Mesenchymal stem cell (in vitro differentiated cells and primary cell): ENCODE data around the gene LURAP1L.

Source experiments
- DNase-seq: peaks from one replicate; pipeline ENCODE4 v3.0.0-alpha.2; 2013
- H2AFZ ChIP-seq: one replicate; pipeline ENCODE4 v1.6.1; 2013; ENCODE audit warnings: low read depth, mild to moderate bottlenecking, control low read depth, inconsistent platforms, low read length, moderate library complexity
- H2AK5ac ChIP-seq: 2 replicates; pipeline ENCODE4 v1.6.1; 2013; ENCODE audit warnings: low read length, moderate library complexity, mild to moderate bottlenecking, inconsistent platforms; ENCODE audit not compliant: severe bottlenecking
- H2BK120ac ChIP-seq: one replicate; pipeline ENCODE4 v1.6.1; 2013; ENCODE audit warnings: low read depth, mild to moderate bottlenecking, inconsistent platforms, low read length, moderate library complexity
- H2BK12ac ChIP-seq, 2 experiments: one replicate each; pipeline ENCODE4 v1.6.1; 2013; ENCODE audit warnings: inconsistent platforms in 2 of 2, low read length in 2 of 2, mild to moderate bottlenecking in 2 of 2, moderate library complexity in 2 of 2, control low read depth in 1 of 2
- H2BK15ac ChIP-seq: one replicate; pipeline ENCODE4 v1.6.1; 2013; ENCODE audit warnings: mild to moderate bottlenecking, low read depth, inconsistent platforms; ENCODE audit not compliant: poor library complexity, severe bottlenecking
- H2BK5ac ChIP-seq: 2 replicates; pipeline ENCODE4 v1.6.1; 2013; ENCODE audit warnings: low read depth, mild to moderate bottlenecking, low read length, control low read depth, inconsistent platforms; ENCODE audit not compliant: poor library complexity, severe bottlenecking
- H3K14ac ChIP-seq, 2 experiments: one replicate each; pipeline ENCODE4 v1.6.1; 2013; ENCODE audit warnings: inconsistent platforms in 2 of 2, low read length in 2 of 2, control low read depth in 1 of 2, mild to moderate bottlenecking in 1 of 2, moderate library complexity in 1 of 2
- H3K18ac ChIP-seq, 2 experiments: one replicate each; pipeline ENCODE4 v1.6.1; 2013; ENCODE audit warnings: inconsistent platforms in 2 of 2, low read length in 2 of 2, control low read depth in 1 of 2, low read depth in 1 of 2, mild to moderate bottlenecking in 1 of 2
- H3K23ac ChIP-seq, 2 experiments: one replicate each; pipeline ENCODE4 v1.6.1; 2013; ENCODE audit warnings: inconsistent platforms in 2 of 2, low read length in 2 of 2, mild to moderate bottlenecking in 2 of 2, moderate library complexity in 2 of 2, control low read depth in 1 of 2
- H3K27ac ChIP-seq: 2 replicates; pipeline ENCODE4 v1.5.1; 2013; ENCODE audit warnings: mild to moderate bottlenecking, moderate library complexity, low read length, control low read depth, inconsistent platforms; ENCODE audit not compliant: poor library complexity, severe bottlenecking
- H3K27me3 ChIP-seq, 2 experiments: 2 replicates each; pipeline versions ENCODE4 v1.6.1 to v1.7.0; 2013; ENCODE audit warnings: low read length in 2 of 2, mild to moderate bottlenecking in 2 of 2, moderate library complexity in 2 of 2, control low read depth in 1 of 2, inconsistent platforms in 1 of 2; ENCODE audit not compliant: control insufficient read depth in 1 of 2, insufficient read depth in 1 of 2
- H3K36me3 ChIP-seq, 2 experiments: 2 replicates each; pipeline versions ENCODE4 v1.6.1 to v1.7.0; 2013; ENCODE audit warnings: low read length in 2 of 2, control low read depth in 1 of 2, inconsistent platforms in 1 of 2, low read depth in 1 of 2, mild to moderate bottlenecking in 1 of 2; ENCODE audit not compliant: insufficient read depth in 2 of 2, control insufficient read depth in 1 of 2
- H3K4ac ChIP-seq, 2 experiments: one replicate each; pipeline ENCODE4 v1.6.1; 2013; ENCODE audit warnings: inconsistent platforms in 2 of 2, low read length in 2 of 2, mild to moderate bottlenecking in 2 of 2, moderate library complexity in 2 of 2, control low read depth in 1 of 2, low read depth in 1 of 2
- H3K4me1 ChIP-seq: 2 replicates; pipeline ENCODE4 v1.6.1; 2013; ENCODE audit warnings: low read depth, low read length, control low read depth; ENCODE audit not compliant: control insufficient read depth, insufficient read depth
- H3K4me2 ChIP-seq: 2 replicates; pipeline ENCODE4 v1.6.1; 2013; ENCODE audit warnings: low read length, mild to moderate bottlenecking, inconsistent platforms; ENCODE audit not compliant: poor library complexity, severe bottlenecking
- H3K4me3 ChIP-seq, 2 experiments: 2 replicates each; pipeline versions ENCODE4 v1.5.1 to v1.7.0; 2013; ENCODE audit warnings: low read length in 2 of 2, mild to moderate bottlenecking in 2 of 2, control low read depth in 1 of 2, low read depth in 1 of 2; ENCODE audit not compliant: insufficient read depth in 1 of 2
- H3K79me1 ChIP-seq: replicated peaks from 2 replicates; pipeline ENCODE4 v1.6.1; 2013; ENCODE audit warnings: mild to moderate bottlenecking, control low read depth, low read length, inconsistent platforms; ENCODE audit not compliant: poor library complexity, severe bottlenecking
- H3K9ac ChIP-seq: 2 replicates; pipeline ENCODE4 v1.7.0; 2013; ENCODE audit warnings: mild to moderate bottlenecking, low read length, moderate library complexity
- H3K9me3 ChIP-seq: 2 replicates; pipeline ENCODE4 v1.7.0; 2013; ENCODE audit warnings: mild to moderate bottlenecking, low read length; ENCODE audit not compliant: control insufficient read depth
- H4K8ac ChIP-seq: one replicate; pipeline ENCODE4 v1.6.1; 2013; ENCODE audit warnings: inconsistent platforms, mild to moderate bottlenecking, low read length, moderate library complexity
- H4K91ac ChIP-seq: one replicate; pipeline ENCODE4 v1.6.1; 2013; ENCODE audit warnings: mild to moderate bottlenecking, low read length, inconsistent platforms
- WGBS: methylation state at CpG from one replicate; pipeline ENCODE4 v1.1.7; 2013; ENCODE audit warnings: mixed read lengths; 5-methylcytosine and 5-hydroxymethylcytosine counted together

The LURAP1L gene

GRCh38 chr9:12859704-12860251, 85.0 kb downstream of the LURAP1L start:
- Histone ChIP-seq H4K8ac (no peak overlapping the region), H2BK12ac (no peak overlapping the region), H3K79me1 (no peaks in the 10 kb centered on the region), H3K27ac (no peak overlapping the region), H2BK120ac (no peak overlapping the region), H2AK5ac (no peak overlapping the region), H4K91ac (no peak overlapping the region), H3K4me2 (no peak overlapping the region), H3K9ac (peak overlapping the region; percentile 77), H3K14ac (no peak overlapping the region), H3K36me3 (no peaks in the 10 kb centered on the region), H3K4me1 (peaks cover 2% of the 10 kb centered on the region), H2BK15ac (no peak overlapping the region), H3K23ac (no peak overlapping the region), H3K27me3 (no peaks in the 10 kb centered on the region), H2BK5ac (no peak overlapping the region), H3K4me3 (peak overlapping the region in 1 of 2 experiments; percentile 61), H3K9me3 (no peaks in the 10 kb centered on the region), H3K4ac (no peak overlapping the region), H2AFZ (no peak overlapping the region), H3K18ac (no peak overlapping the region)
- 89% methylated on average over 4 of the region's 5 CpGs for WGBS
- DNase-seq = no peak

- Histone ChIP-seq H3K36me3 (no peaks in the 10 kb centered on the region), H2BK120ac (no peak overlapping the region), H2BK15ac (no peak overlapping the region), H3K9me3 (no peaks in the 10 kb centered on the region), H2BK12ac (no peak overlapping the region), H3K23ac (no peak overlapping the region), H2AFZ (no peak overlapping the region), H3K4ac (no peak overlapping the region), H4K8ac (peak overlapping the region; percentile 75), H2BK5ac (no peak overlapping the region), H4K91ac (no peak overlapping the region), H3K79me1 (no peaks in the 10 kb centered on the region), H3K4me3 (no peak overlapping the region), H3K4me1 (peaks cover 2% of the 10 kb centered on the region), H3K27me3 (no peaks in the 10 kb centered on the region), H3K4me2 (no peak overlapping the region), H3K18ac (no peak overlapping the region), H3K27ac (no peak overlapping the region), H3K9ac (peak overlapping the region; percentile 77), H3K14ac (no peak overlapping the region), H2AK5ac (no peak overlapping the region)
- WGBS = 100% methylated on average over 1 of the region's 1 CpG
- no peak for DNase-seq
Observed at GRCh38 chr9:12860998-12861397, 86.2 kb downstream of the LURAP1L start.

- no peak overlapping the region for H2BK15ac ChIP-seq
- H3K79me1 ChIP-seq = no peaks in the 10 kb centered on the region
- no peaks in the 10 kb centered on the region for H3K9me3 ChIP-seq
- H3K4me2 ChIP-seq = no peak overlapping the region
- H2BK5ac ChIP-seq = no peak overlapping the region
- no peak overlapping the region for H3K14ac ChIP-seq
- H3K4me1 ChIP-seq = peaks cover 2% of the 10 kb centered on the region
- H3K18ac ChIP-seq = no peak overlapping the region
- no peak overlapping the region for H3K27ac ChIP-seq
- WGBS = 80% methylated on average over 2 of the region's 3 CpGs
- no peak for DNase-seq
- no peak overlapping the region for H2BK12ac ChIP-seq
- H2BK120ac ChIP-seq = no peak overlapping the region
- H2AFZ ChIP-seq = no peak overlapping the region
- no peaks in the 10 kb centered on the region for H3K27me3 ChIP-seq
- H4K8ac ChIP-seq = no peak overlapping the region
- peak overlapping the region; percentile 71 for H3K9ac ChIP-seq
- no peak overlapping the region for H3K23ac ChIP-seq
- H2AK5ac ChIP-seq = no peak overlapping the region
- H3K4me3 ChIP-seq = no peak overlapping the region
- H4K91ac ChIP-seq = no peak overlapping the region
- no peak overlapping the region for H3K4ac ChIP-seq
- H3K36me3 ChIP-seq = no peaks in the 10 kb centered on the region
Observed at GRCh38 chr9:12862611-12863410, 88.0 kb downstream of the LURAP1L start.

- Histone ChIP-seq H3K4ac (no peak overlapping the region), H2AK5ac (no peak overlapping the region), H3K4me3 (no peak overlapping the region), H2BK120ac (no peak overlapping the region), H3K9ac (peak overlapping the region; percentile 71), H3K27me3 (no peaks in the 10 kb centered on the region), H3K4me2 (no peak overlapping the region), H2AFZ (no peak overlapping the region), H3K14ac (no peak overlapping the region), H3K36me3 (no peaks in the 10 kb centered on the region), H3K79me1 (no peaks in the 10 kb centered on the region), H2BK12ac (no peak overlapping the region), H3K23ac (no peak overlapping the region), H3K18ac (no peak overlapping the region), H4K8ac (no peak overlapping the region), H2BK15ac (no peak overlapping the region), H3K27ac (no peak overlapping the region), H4K91ac (no peak overlapping the region), H2BK5ac (no peak overlapping the region), H3K4me1 (peaks cover 2% of the 10 kb centered on the region), H3K9me3 (no peaks in the 10 kb centered on the region)
- WGBS = 73% methylated on average over 1 of the region's 1 CpG
- DNase-seq = no peak
Observed at GRCh38 chr9:12863618-12864017, 88.8 kb downstream of the LURAP1L start.
